ENCODE data around the gene PIK3R5. TPM values are rescaled to one million over a fixed set of nuclear protein-coding genes. Genes with fewer than 3 reads are reported as not detected.

The PIK3R5 gene
- total RNA-seq, 1 experiment from 2014 or later, result 5.9 TPM

GRCh38 chr17:8846768-8847211 is 118.7 kb downstream of the PIK3R5 start (continued):
- peak; percentile 95 for TF ChIP-seq USF2 (CRISPR knock-in tag; IDR thresholded peaks at IDR 0.05)
- peak; percentile 75 for TF ChIP-seq NFYB (CRISPR knock-in tag; conservative IDR thresholded peaks at IDR 0.05; ENCODE audit: low read depth)
- no peak for TF ChIP-seq ZBTB21 (CRISPR knock-in tag; IDR thresholded peaks at IDR 0.05; ENCODE audit: borderline replicate concordance)
- peak; percentile 95 for TF ChIP-seq USF1 (CRISPR knock-in tag; IDR thresholded peaks at IDR 0.05)

- Mint-ChIP-seq H3K27me3 (ENCODE audit: low read depth) (peaks cover 3% of the 10 kb centered on the region), H3K4me1 (peaks cover 5% of the 10 kb centered on the region), H3K9me3 (peaks cover 13% of the 10 kb centered on the region), H3K36me3 (no peaks in the 10 kb centered on the region), H3K27ac (no peak overlapping the region), H3K4me3 (no peak overlapping the region)
- ATAC-seq (no peak), DNase-seq (ENCODE audit: low spot score) (no peak)
- ChIA-PET POLR2A (no interaction called here), CTCF (interaction anchor here (1.0 to 3.3 kb wide), 2 partner anchors 12 to 44 kb away, joined by 4 to 19 read pairs; no protein-coding TSS in a partner anchor)
- no peak for TF ChIP-seq MAX (CRISPR knock-in tag; IDR thresholded peaks at IDR 0.05)
- TF ChIP-seq AR (CRISPR knock-in tag; IDR thresholded peaks at IDR 0.05), result no peak
- TF ChIP-seq MYBL2 (CRISPR knock-in tag; IDR thresholded peaks at IDR 0.05), result no peak
- no peak for TF ChIP-seq MLX (CRISPR knock-in tag; IDR thresholded peaks at IDR 0.05)
- no peak for TF ChIP-seq ATF1 (CRISPR knock-in tag; IDR thresholded peaks at IDR 0.05)
- no peak for TF ChIP-seq E2F1 (CRISPR knock-in tag; IDR thresholded peaks at IDR 0.05)
- no peak for TF ChIP-seq IRF1 (CRISPR knock-in tag; IDR thresholded peaks at IDR 0.05)
- no peak for TF ChIP-seq STAT6 (CRISPR knock-in tag; conservative IDR thresholded peaks at IDR 0.05; ENCODE audit: low read depth)
- TF ChIP-seq USF2 (CRISPR knock-in tag; IDR thresholded peaks at IDR 0.05), result no peak
- no peak for TF ChIP-seq RORB (CRISPR knock-in tag; IDR thresholded peaks at IDR 0.05)
- no peak for TF ChIP-seq NFYB (CRISPR knock-in tag; conservative IDR thresholded peaks at IDR 0.05; ENCODE audit: low read depth)
- no peak for TF ChIP-seq OVOL2 (CRISPR knock-in tag; IDR thresholded peaks at IDR 0.05; ENCODE audit: borderline replicate concordance)
- TF ChIP-seq CDX4 (CRISPR knock-in tag; IDR thresholded peaks at IDR 0.05; ENCODE audit: borderline replicate concordance), result no peak
- no peak for TF ChIP-seq PRDM15 (CRISPR knock-in tag; IDR thresholded peaks at IDR 0.05)
- no peak for TF ChIP-seq ZNF671 (CRISPR knock-in tag; IDR thresholded peaks at IDR 0.05)
Observed at GRCh38 chr17:8844229-8845218, 121.0 kb downstream of the PIK3R5 start.

Measured in WTC11 (cell line).